H1 (cell line): ENCODE results near the gene OR2J2. TPM values are rescaled to one million over a fixed set of nuclear protein-coding genes. Genes with fewer than 3 reads are reported as not detected.

Experiments used
- CTCF ChIA-PET: fragments of 300-600 bp; sonication (Branson Sonifier 250); formaldehyde crosslinking; loops from one replicate; lab custom pipeline; 2021; ENCODE audit not compliant: partially characterized antibody; lab: Charles Lee
- POLR2A ChIA-PET: fragments of 300-600 bp; sonication (Branson Sonifier 250); formaldehyde crosslinking; loops from one replicate; lab custom pipeline; 2021; ENCODE audit warnings: inconsistent platforms; ENCODE audit not compliant: partially characterized antibody; lab: Charles Lee
- DNase-seq, 2 experiments: peaks; one replicate each; pipeline versions ENCODE4 v3.0.0 to v3.0.0-alpha.2; 2010 to 2022; ENCODE audit warnings: low spot score in 2 of 2, low read depth in 1 of 2, mixed read lengths in 1 of 2
- FAIRE-seq: peaks from 2 replicates; lab custom pipeline; 2011; peaks lifted over from hg19 to GRCh38; lab: Jason Lieb, UNC
- H2AFZ ChIP-seq: 2 replicates; pipeline ENCODE4 v1.8.1; 2012; ENCODE audit warnings: low read length, inconsistent platforms
- H2AK5ac ChIP-seq: 2 replicates; pipeline ENCODE4 v1.6.1; 2013; ENCODE audit warnings: low read depth, low read length
- H2BK120ac ChIP-seq: replicated peaks from 2 replicates; pipeline ENCODE3; 2013; ENCODE audit warnings: low read depth, low read length, inconsistent platforms
- H2BK12ac ChIP-seq: 2 replicates; pipeline ENCODE4 v1.6.1; 2013; ENCODE audit warnings: low read depth, low read length
- H2BK15ac ChIP-seq: 2 replicates; pipeline ENCODE4 v1.6.1; 2013; ENCODE audit warnings: low read length
- H2BK20ac ChIP-seq: 2 replicates; pipeline ENCODE4 v1.6.1; 2013; ENCODE audit warnings: low read length
- H2BK5ac ChIP-seq: 2 replicates; pipeline ENCODE4 v1.6.1; 2013; ENCODE audit warnings: low read depth, low read length
- H3K14ac ChIP-seq: 2 replicates; pipeline ENCODE4 v1.6.1; 2013; ENCODE audit warnings: inconsistent platforms; ENCODE audit not compliant: insufficient read length
- H3K18ac ChIP-seq: 2 replicates; pipeline ENCODE4 v1.6.1; 2013; ENCODE audit warnings: low read length; ENCODE audit errors: extremely low read depth
- H3K23ac ChIP-seq: 2 replicates; pipeline ENCODE4 v1.6.1; 2013; ENCODE audit warnings: inconsistent platforms; ENCODE audit not compliant: insufficient read length
- H3K23me2 ChIP-seq: 2 replicates; pipeline ENCODE4 v1.6.1; 2013; ENCODE audit warnings: low read depth, low read length
- H3K27ac ChIP-seq: 2 replicates; pipeline ENCODE4 v1.6.1; 2011; ENCODE audit warnings: low read depth, low read length, inconsistent platforms
- H3K27me3 ChIP-seq, 4 experiments: replicated peaks in 1 of 4; 1 replicate in 1 of 4; 2 replicates in 3 of 4; pipeline versions ENCODE4 v1.6.1 to v1.8.1; 2011 to 2013; ENCODE audit warnings: low read length in 3 of 4, mild to moderate bottlenecking in 3 of 4, inconsistent platforms in 2 of 4, mixed read lengths in 2 of 4, moderate library complexity in 1 of 4; ENCODE audit not compliant: control insufficient read depth in 3 of 4, insufficient read depth in 3 of 4; ENCODE audit errors: extremely low read depth in 1 of 4
- H3K36me3 ChIP-seq, 4 experiments: 2 replicates each; pipeline versions ENCODE4 v1.6.1 to v1.8.1; 2011 to 2013; ENCODE audit warnings: mild to moderate bottlenecking in 4 of 4, low read length in 3 of 4, moderate library complexity in 2 of 4, control low read depth in 1 of 4, inconsistent platforms in 1 of 4; ENCODE audit not compliant: insufficient read depth in 4 of 4, control insufficient read depth in 2 of 4
- H3K4ac ChIP-seq: replicated peaks from 2 replicates; pipeline ENCODE3; 2013; ENCODE audit warnings: low read length, low read depth, mixed read lengths, inconsistent platforms; ENCODE audit not compliant: insufficient read length
- H3K4me1 ChIP-seq, 4 experiments: replicated peaks in 1 of 4; 1 replicate in 1 of 4; 2 replicates in 3 of 4; pipeline versions ENCODE4 v1.6.1 to v1.8.1; 2011 to 2013; ENCODE audit warnings: low read length in 3 of 4, inconsistent platforms in 2 of 4, mixed read lengths in 1 of 4; ENCODE audit not compliant: insufficient read depth in 4 of 4, control insufficient read depth in 3 of 4
- H3K4me2 ChIP-seq, 2 experiments: 2 replicates each; pipeline versions ENCODE4 v1.6.1 to v1.8.1; 2011 to 2013; ENCODE audit warnings: low read depth in 2 of 2, low read length in 2 of 2, control low read depth in 1 of 2, inconsistent platforms in 1 of 2, mild to moderate bottlenecking in 1 of 2; ENCODE audit not compliant: insufficient read depth in 1 of 2
- H3K4me3 ChIP-seq, 4 experiments: fragments of 200-600, 300-600 bp in 1 of 4; sonication (generic), shearing (Covaris generic), sonication (Bioruptor Twin) in 1 of 4; 2 replicates each; pipeline versions ENCODE4 v1.5.1 to v1.8.1; 2011 to 2016; ENCODE audit warnings: low read length in 4 of 4, low read depth in 3 of 4, control low read depth in 2 of 4, inconsistent platforms in 2 of 4, mild to moderate bottlenecking in 2 of 4, mixed read lengths in 1 of 4, moderate library complexity in 1 of 4; ENCODE audit not compliant: insufficient read depth in 2 of 4; ENCODE audit errors: extremely low read depth in 1 of 4
- H3K56ac ChIP-seq: replicated peaks from 2 replicates; pipeline ENCODE3; 2013; ENCODE audit warnings: low read depth, mild to moderate bottlenecking, mixed read lengths, low read length, inconsistent platforms; ENCODE audit not compliant: insufficient read length
- H3K79me1 ChIP-seq: 2 replicates; pipeline ENCODE4 v1.6.1; 2013; ENCODE audit warnings: low read depth, low read length, control low read depth
- H3K79me2 ChIP-seq, 2 experiments: 2 replicates each; pipeline versions ENCODE4 v1.6.1 to v1.8.1; 2012 to 2013; ENCODE audit warnings: low read length in 2 of 2, mild to moderate bottlenecking in 2 of 2, inconsistent platforms in 1 of 2; ENCODE audit not compliant: insufficient read depth in 2 of 2, control insufficient read depth in 1 of 2
- H3K9ac ChIP-seq, 4 experiments: replicated peaks in 1 of 4; 1 replicate in 1 of 4; 2 replicates in 3 of 4; pipeline versions ENCODE4 v1.6.1 to v1.8.1; 2011 to 2013; ENCODE audit warnings: low read depth in 3 of 4, low read length in 3 of 4, control low read depth in 2 of 4, mild to moderate bottlenecking in 2 of 4, moderate library complexity in 2 of 4, inconsistent platforms in 1 of 4; ENCODE audit errors: extremely low read depth in 1 of 4
- H3K9me3 ChIP-seq, 2 experiments: 2 replicates each; pipeline versions ENCODE4 v1.6.1 to v1.8.1; 2012 to 2013; ENCODE audit warnings: mild to moderate bottlenecking in 2 of 2, moderate library complexity in 2 of 2, control low read depth in 1 of 2, inconsistent platforms in 1 of 2, low read depth in 1 of 2, low read length in 1 of 2, mixed read lengths in 1 of 2; ENCODE audit not compliant: insufficient read depth in 2 of 2
- H4K20me1 ChIP-seq, 2 experiments: replicated peaks in 1 of 2; 2 replicates each; pipeline versions ENCODE3 to v1.8.1; 2011 to 2013; ENCODE audit warnings: inconsistent platforms in 2 of 2, low read length in 2 of 2, mild to moderate bottlenecking in 1 of 2; ENCODE audit not compliant: insufficient read depth in 2 of 2, control insufficient read depth in 1 of 2
- H4K5ac ChIP-seq: 2 replicates; pipeline ENCODE4 v1.6.1; 2013; ENCODE audit warnings: low read length, low read depth, mixed read lengths, inconsistent platforms; ENCODE audit not compliant: insufficient read length
- H4K8ac ChIP-seq: 2 replicates; pipeline ENCODE4 v1.8.0; 2013; ENCODE audit warnings: mild to moderate bottlenecking, moderate library complexity, low read length, inconsistent platforms; ENCODE audit not compliant: insufficient read depth; ENCODE audit errors: extremely low read depth
- H4K91ac ChIP-seq: replicated peaks from 2 replicates; pipeline ENCODE3; 2013; ENCODE audit warnings: low read length, mixed read lengths, inconsistent platforms; ENCODE audit not compliant: insufficient read length
- JUN ChIP-seq: IDR thresholded peaks from 2 replicates; pipeline ENCODE4 v1.6.1; 2011; ENCODE audit warnings: low read depth, mild to moderate bottlenecking, improper control_type of control experiment, low read length
- WGBS, 2 experiments: shearing (Covaris generic) in 1 of 2; methylation state at CpG; one replicate each; pipeline versions ENCODE4 v1.1.6 to v1.1.7; 2013 to 2015; ENCODE audit warnings: low lambda C conversion rate in 2 of 2, mixed read lengths in 2 of 2, inconsistent platforms in 1 of 2, low coverage in 1 of 2, missing lambda C conversion rate in 1 of 2; ENCODE audit not compliant: insufficient replicate concordance in 2 of 2, insufficient coverage in 1 of 2, insufficient read length in 1 of 2; ENCODE audit errors: extremely low coverage in 1 of 2, missing lambda C conversion rate in 1 of 2; 5-methylcytosine and 5-hydroxymethylcytosine counted together
- polyA plus RNA-seq, 7 experiments: library from polyadenylated mRNA; depleted of rRNA in 3 of 7; stranded (reverse) in 5 of 7; unstranded in 2 of 7; fragments of >200 nt in 5 of 7; fragments of 200-250 nt in 2 of 7; gene quantifications; 1 replicate in 5 of 7; 2 replicates in 1 of 7; 4 replicates in 1 of 7; pipeline versions ENCODE4 v1.2.1 to v1.2.3, GENCODE V29; 2011 to 2013; ENCODE audit warnings: missing spikeins in 2 of 7, mixed read lengths in 2 of 7
- total RNA-seq: library from RNA; stranded (reverse); fragmentation: NEBNext Ultra II Directional; extraction: Animal tissue kit (Norgen Biotek cat#: 25700); gene quantifications from 2 replicates; pipeline ENCODE4 v1.2.1, GENCODE V29; 2021

Gene OR2J2
- total and polyA plus RNA-seq, 2 of the 8 experiments (the other 6 are each of a cell fraction or from before 2014, with no cell fraction given) = not detected

- no peak overlapping the region for H4K91ac ChIP-seq
- H2BK15ac ChIP-seq = no peak overlapping the region
- H3K9me3 ChIP-seq = peaks cover 13 to 16% of the 10 kb centered on the region in 2 experiments; a peak in 2 of 4 replicates
- 85% methylated on average over 19 of the region's 22 CpGs; no CpG with 5 or more reads in 1 of the 2 experiments for WGBS, 2 experiments
- no peak overlapping the region for H3K4me3 ChIP-seq
- no peak overlapping the region for H3K18ac ChIP-seq
- no peak overlapping the region for H2AK5ac ChIP-seq
- H4K5ac ChIP-seq = no peak overlapping the region
- H3K23me2 ChIP-seq = no peaks in the 10 kb centered on the region
- H3K27me3 ChIP-seq = no peaks in the 10 kb centered on the region
- H3K4ac ChIP-seq = no peak overlapping the region
- no peak overlapping the region for H3K14ac ChIP-seq
- ChIA-PET POLR2A (no interaction called here), CTCF (no interaction called here)
- H3K4me2 ChIP-seq = no peak overlapping the region
- no peak overlapping the region for H2BK12ac ChIP-seq
- no peak overlapping the region for H2AFZ ChIP-seq
- no peaks in the 10 kb centered on the region for H3K36me3 ChIP-seq
- H4K20me1 ChIP-seq = no peaks in the 10 kb centered on the region
- no peak overlapping the region for H2BK5ac ChIP-seq
- FAIRE-seq = no peak
- no peaks in the 10 kb centered on the region for H3K79me1 ChIP-seq
- no peak overlapping the region for H3K23ac ChIP-seq
- H2BK120ac ChIP-seq = no peak overlapping the region
- DNase-seq = no peak
- H2BK20ac ChIP-seq = no peak overlapping the region
- 0 out of 2 replicates have a peak overlapping the region, but pooled peaks have one; percentile 68 for H4K8ac ChIP-seq
- no peak overlapping the region for H3K27ac ChIP-seq
- no peaks in the 10 kb centered on the region for H3K79me2 ChIP-seq
- H3K9ac ChIP-seq = no peak overlapping the region
- no peak for TF ChIP-seq JUN
- TF ChIP-seq, all 59 proteins: peak for 0
- no peak overlapping the region for H3K56ac ChIP-seq
- no peaks in the 10 kb centered on the region for H3K4me1 ChIP-seq
Observed at GRCh38 chr6:29200767-29201662, 30.3 kb downstream of the OR2J2 start.
